ENCODE data around the gene HTRA3.

Gene HTRA3

DNA sequence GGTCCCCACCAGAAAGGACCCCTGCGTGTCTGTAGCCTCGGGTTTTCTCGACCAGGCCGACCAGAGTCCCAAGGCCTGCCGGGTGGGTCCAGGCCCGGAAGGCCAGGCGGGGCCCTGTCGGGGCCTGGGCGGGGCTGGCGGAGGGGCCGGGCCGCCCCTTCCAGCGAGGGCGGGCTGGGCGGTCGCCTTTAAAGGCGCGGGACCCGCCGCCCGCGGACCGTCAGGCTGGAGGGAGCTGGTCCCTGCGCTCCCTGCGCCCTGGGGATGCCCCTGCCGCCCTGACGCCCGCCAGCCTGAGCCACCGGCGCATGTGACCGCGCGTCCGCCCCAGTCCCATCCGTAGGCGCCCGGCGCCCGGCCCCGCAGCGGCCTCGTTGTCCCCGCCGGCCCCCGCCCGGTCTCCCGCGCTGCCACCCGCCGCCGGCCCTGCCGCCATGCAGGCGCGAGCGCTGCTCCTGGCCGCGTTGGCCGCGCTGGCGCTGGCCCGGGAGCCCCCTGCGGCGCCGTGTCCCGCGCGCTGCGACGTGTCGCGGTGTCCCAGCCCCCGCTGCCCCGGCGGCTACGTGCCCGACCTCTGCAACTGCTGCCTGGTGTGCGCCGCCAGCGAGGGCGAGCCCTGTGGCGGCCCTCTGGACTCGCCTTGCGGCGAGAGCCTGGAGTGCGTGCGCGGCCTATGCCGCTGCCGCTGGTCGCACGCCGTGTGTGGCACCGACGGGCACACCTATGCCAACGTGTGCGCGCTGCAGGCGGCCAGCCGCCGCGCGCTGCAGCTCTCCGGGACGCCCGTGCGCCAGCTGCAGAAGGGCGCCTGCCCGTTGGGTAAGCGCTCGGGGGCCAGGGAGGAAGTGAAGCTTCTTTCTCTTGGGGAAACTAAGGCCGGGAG is at the start of gene HTRA3:
Gene HTRA3, plus strand, starts transcription at position 220 of the 883 bp plus-strand sequence. Its CDS starts 215 bp downstream, at position 435.
- in situ Hi-C loops (cut with MboI; ENCODE audit: low sequenced_read_pairs, unreplicated experiment), result no loop called here
- TF ChIP-seq CTCF (IDR thresholded peaks at IDR 0.05; ENCODE audit: borderline replicate concordance, control extremely low read depth, extremely low read depth, insufficient read depth, missing control alignments), result no peak
- no peak for DNase-seq (ENCODE audit: low spot score)

DNA sequence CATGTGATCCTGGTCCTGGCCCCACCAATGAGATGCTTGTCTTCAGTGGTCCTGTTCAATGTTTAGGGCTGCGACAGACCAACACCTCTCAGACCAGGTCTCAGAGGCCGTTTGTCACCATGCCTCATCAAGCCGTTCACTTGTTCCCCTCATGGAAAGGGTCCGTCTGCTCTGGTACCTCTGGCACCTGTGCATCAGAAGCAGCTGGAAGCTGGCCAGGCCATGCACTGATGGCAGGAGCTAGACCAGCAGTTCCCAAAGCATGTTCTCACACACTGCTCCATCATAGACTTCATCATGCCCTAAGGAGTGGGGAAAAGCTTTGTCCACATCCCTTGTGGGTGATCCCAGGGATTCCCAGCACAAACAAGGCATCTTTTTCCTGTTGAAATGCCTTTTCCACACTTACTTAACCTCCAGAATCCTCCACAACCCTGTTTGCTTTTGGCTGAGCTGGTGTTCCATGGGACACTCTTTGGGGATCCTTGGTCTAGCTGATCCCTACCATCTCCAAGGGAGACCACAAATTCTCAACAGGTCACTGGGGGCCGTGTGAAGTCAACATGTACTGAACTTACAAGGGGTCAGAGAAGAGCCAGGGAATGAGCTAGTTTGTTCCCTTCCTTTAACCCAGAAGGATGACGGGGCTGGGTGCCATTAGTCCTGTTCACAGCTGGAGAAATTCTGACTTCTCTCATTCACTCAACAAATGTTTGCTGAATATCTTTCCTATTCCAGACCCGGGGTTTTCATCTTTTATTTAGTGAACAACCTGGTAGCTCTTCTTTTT is 48.7 kb upstream of the HTRA3 start:
- no peak for TF ChIP-seq CTCF (IDR thresholded peaks at IDR 0.05; ENCODE audit: borderline replicate concordance, control extremely low read depth, extremely low read depth, insufficient read depth, missing control alignments)
- in situ Hi-C loops (cut with MboI; ENCODE audit: low sequenced_read_pairs, unreplicated experiment), result no loop called here
- no peak for DNase-seq (ENCODE audit: low spot score)

DNA sequence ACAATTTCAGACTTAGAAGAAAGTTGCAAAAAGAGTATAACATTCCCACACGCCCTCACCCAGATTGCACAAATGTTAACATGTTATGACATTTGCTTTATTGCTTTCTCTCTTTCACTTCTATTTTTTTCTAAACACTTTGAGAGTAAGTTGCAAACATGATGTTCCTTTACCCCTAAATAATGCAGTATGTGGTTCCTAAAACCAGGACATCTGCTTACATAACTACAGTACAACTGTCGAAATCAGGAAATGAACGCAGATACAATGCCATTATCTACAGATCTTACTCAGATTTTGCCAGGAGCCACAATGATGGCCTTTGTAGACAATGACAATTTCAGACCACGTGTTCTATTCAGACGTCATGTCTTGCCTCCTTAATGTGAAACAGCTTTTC is 48.1 kb upstream of the HTRA3 start:
- TF ChIP-seq CTCF (IDR thresholded peaks at IDR 0.05; ENCODE audit: borderline replicate concordance, control extremely low read depth, extremely low read depth, insufficient read depth, missing control alignments), result no peak
- DNase-seq (ENCODE audit: low spot score), result peak; percentile 58
- in situ Hi-C loops (cut with MboI; ENCODE audit: low sequenced_read_pairs, unreplicated experiment), result no loop called here

GRCh38 chr4:8221985-8222384 is 47.6 kb upstream of the HTRA3 start:
- DNase-seq (ENCODE audit: low spot score), result no peak

GRCh38 chr4:8222609-8223388 is 46.8 kb upstream of the HTRA3 start:
- no peak for TF ChIP-seq CTCF (IDR thresholded peaks at IDR 0.05; ENCODE audit: borderline replicate concordance, control extremely low read depth, extremely low read depth, insufficient read depth, missing control alignments)
- no peak for DNase-seq (ENCODE audit: low spot score)
- in situ Hi-C loops (cut with MboI; ENCODE audit: low sequenced_read_pairs, unreplicated experiment), result no loop called here

More at GRCh38 chr4:8221985-8222384, 47.6 kb upstream of the HTRA3 start:
- in situ Hi-C loops (cut with MboI; ENCODE audit: low sequenced_read_pairs, unreplicated experiment), result no loop called here
- TF ChIP-seq CTCF (IDR thresholded peaks at IDR 0.05; ENCODE audit: borderline replicate concordance, control extremely low read depth, extremely low read depth, insufficient read depth, missing control alignments), result no peak

Data from GM13976 (cell line).